PC-9 (cell line): ENCODE measurements around the gene IL1RAP.

Experiments used
- CTCF ChIP-seq: fragments of 200-600 bp; sonication (generic); conservative IDR thresholded peaks from 2 replicates; pipeline ENCODE4 v1.6.1; 2017; ENCODE audit warnings: mixed run types, antibody characterized with exemption, mild to moderate bottlenecking, moderate library complexity
- EZH2 ChIP-seq: fragments of 200-600 bp; sonication (generic); IDR thresholded peaks from 2 replicates; pipeline ENCODE4 v1.8.0; 2017; ENCODE audit warnings: antibody characterized with exemption, low read depth

DNA sequence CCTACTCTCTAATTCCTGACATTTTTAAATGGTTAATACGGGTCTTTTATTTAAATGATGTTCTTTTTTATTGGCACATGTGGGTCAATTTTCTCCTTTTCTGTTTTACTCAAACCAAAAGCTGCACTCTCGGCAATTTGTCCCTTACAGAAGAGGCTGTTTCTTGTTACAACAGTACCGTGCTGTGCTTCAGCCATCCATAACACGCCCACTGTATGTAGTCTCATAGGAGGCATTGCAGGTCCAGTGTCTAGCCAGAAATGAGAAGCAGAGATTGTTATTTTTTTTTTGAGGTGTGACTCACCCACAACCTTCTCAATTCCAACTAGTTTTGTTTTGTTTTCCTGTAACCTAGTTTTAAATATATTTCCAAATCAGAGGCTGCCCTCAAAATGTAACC, 184.0 kb downstream of the IL1RAP start:
- no peak for TF ChIP-seq CTCF
- TF ChIP-seq EZH2 = no peak
